Measurements from ENCODE around the gene PTPRU.

The PTPRU gene

GRCh38 chr1:29208442-29208841, 27.9 kb upstream of the PTPRU start:
- Histone ChIP-seq H3K9ac (ENCODE audit: low read depth, low read length, poor library complexity, severe bottlenecking) (no peak overlapping the region), H3K4me2 (ENCODE audit: low read depth, low read length, poor library complexity, severe bottlenecking) (no peak overlapping the region), H3K4me1 (ENCODE audit: insufficient read depth, low read length, poor library complexity, severe bottlenecking) (no peaks in the 10 kb centered on the region), H2AFZ (ENCODE audit: low read length) (no peak overlapping the region), H3F3A (ENCODE audit: low read depth) (no peaks in the 10 kb centered on the region), H3K79me2 (ENCODE audit: insufficient read depth, low read length) (no peaks in the 10 kb centered on the region), H3K9me3 (ENCODE audit: insufficient read depth, low read depth, low read length) (no peaks in the 10 kb centered on the region), H3K36me3 (ENCODE audit: insufficient read depth, low read length) (no peaks in the 10 kb centered on the region), H3K4me3 (ENCODE audit: low read length, poor library complexity, severe bottlenecking) (no peak overlapping the region), H3K27me3 (ENCODE audit: insufficient read depth, low read length, poor library complexity, severe bottlenecking) (no peaks in the 10 kb centered on the region), H4K20me1 (ENCODE audit: insufficient read depth, low read length, poor library complexity, severe bottlenecking) (no peaks in the 10 kb centered on the region), H3K9me2 (replicated peaks; ENCODE audit: low read depth, low read length) (no peaks in the 10 kb centered on the region)
- TF ChIP-seq EZH2phosphoT487 (IDR thresholded peaks at IDR 0.05; ENCODE audit: borderline replicate concordance) (no peak), CTCF (conservative IDR thresholded peaks at IDR 0.05; ENCODE audit: low read length) (no peak)

- Histone ChIP-seq H3K4me1 (ENCODE audit: insufficient read depth, low read length, poor library complexity, severe bottlenecking) (no peaks in the 10 kb centered on the region), H3K27me3 (ENCODE audit: insufficient read depth, low read length, poor library complexity, severe bottlenecking) (no peaks in the 10 kb centered on the region), H2AFZ (ENCODE audit: low read length) (no peak overlapping the region), H3K9me2 (replicated peaks; ENCODE audit: low read depth, low read length) (no peaks in the 10 kb centered on the region), H3F3A (ENCODE audit: low read depth) (no peaks in the 10 kb centered on the region), H3K4me2 (ENCODE audit: low read depth, low read length, poor library complexity, severe bottlenecking) (no peak overlapping the region), H3K36me3 (ENCODE audit: insufficient read depth, low read length) (no peaks in the 10 kb centered on the region), H4K20me1 (ENCODE audit: insufficient read depth, low read length, poor library complexity, severe bottlenecking) (no peaks in the 10 kb centered on the region), H3K4me3 (ENCODE audit: low read length, poor library complexity, severe bottlenecking) (no peak overlapping the region), H3K79me2 (ENCODE audit: insufficient read depth, low read length) (no peaks in the 10 kb centered on the region), H3K9ac (ENCODE audit: low read depth, low read length, poor library complexity, severe bottlenecking) (no peak overlapping the region), H3K9me3 (ENCODE audit: insufficient read depth, low read depth, low read length) (no peaks in the 10 kb centered on the region)
- TF ChIP-seq CTCF (conservative IDR thresholded peaks at IDR 0.05; ENCODE audit: low read length), result no peak
- no peak for TF ChIP-seq EZH2phosphoT487 (IDR thresholded peaks at IDR 0.05; ENCODE audit: borderline replicate concordance)
Measured at GRCh38 chr1:29209173-29209572, 27.1 kb upstream of the PTPRU start.

- Histone ChIP-seq H3F3A (ENCODE audit: low read depth) (no peaks in the 10 kb centered on the region), H3K9me2 (replicated peaks; ENCODE audit: low read depth, low read length) (no peaks in the 10 kb centered on the region), H3K4me2 (ENCODE audit: low read depth, low read length, poor library complexity, severe bottlenecking) (no peak overlapping the region), H3K9ac (ENCODE audit: low read depth, low read length, poor library complexity, severe bottlenecking) (no peak overlapping the region), H3K36me3 (ENCODE audit: insufficient read depth, low read length) (no peaks in the 10 kb centered on the region), H2AFZ (ENCODE audit: low read length) (no peak overlapping the region), H3K9me3 (ENCODE audit: insufficient read depth, low read depth, low read length) (no peaks in the 10 kb centered on the region), H3K79me2 (ENCODE audit: insufficient read depth, low read length) (no peaks in the 10 kb centered on the region), H3K4me3 (ENCODE audit: low read length, poor library complexity, severe bottlenecking) (no peak overlapping the region), H3K4me1 (ENCODE audit: insufficient read depth, low read length, poor library complexity, severe bottlenecking) (no peaks in the 10 kb centered on the region), H3K27me3 (ENCODE audit: insufficient read depth, low read length, poor library complexity, severe bottlenecking) (no peaks in the 10 kb centered on the region), H4K20me1 (ENCODE audit: insufficient read depth, low read length, poor library complexity, severe bottlenecking) (no peaks in the 10 kb centered on the region)
- TF ChIP-seq CTCF (conservative IDR thresholded peaks at IDR 0.05; ENCODE audit: low read length) (no peak), EZH2phosphoT487 (IDR thresholded peaks at IDR 0.05; ENCODE audit: borderline replicate concordance) (no peak)
Measured at GRCh38 chr1:29210278-29211085, 25.8 kb upstream of the PTPRU start.

Data from Loucy (cell line).